GM23338 (cell line): ENCODE data around the gene NOXA1.

Experiments
- CREB1 ChIP-seq: fragments of 250-450 bp; sonication (Bioruptor Pico); IDR thresholded peaks from 2 replicates; pipeline ENCODE4 v1.5.0; 2020; ENCODE audit warnings: low read depth, mild to moderate bottlenecking, moderate library complexity
- EZH2 ChIP-seq: fragments of 200-600 bp; sonication (generic); IDR thresholded peaks from one replicate; pipeline ENCODE4 v1.8.0; 2017; ENCODE audit warnings: antibody characterized with exemption, mild to moderate bottlenecking, low read depth; ENCODE audit not compliant: unreplicated experiment
- EZH2phosphoT487 ChIP-seq: fragments of 200-600 bp; sonication (generic); IDR thresholded peaks from one replicate; pipeline ENCODE4 v1.8.1; 2018; ENCODE audit warnings: antibody characterized with exemption; ENCODE audit not compliant: unreplicated experiment
- JUNB ChIP-seq: IDR thresholded peaks from one replicate; pipeline ENCODE4 v1.6.1; 2016; ENCODE audit warnings: antibody characterized with exemption; ENCODE audit not compliant: unreplicated experiment
- NANOG ChIP-seq: IDR thresholded peaks from 2 replicates; pipeline ENCODE4 v1.6.1; 2016; ENCODE audit warnings: antibody characterized with exemption, borderline replicate concordance
- POLR2AphosphoS5 ChIP-seq: IDR thresholded peaks from 2 replicates; pipeline ENCODE4 v1.6.1; 2016; ENCODE audit warnings: antibody characterized with exemption, low read depth
- STAT1 ChIP-seq: IDR thresholded peaks from one replicate; pipeline ENCODE4 v1.6.1; 2016; ENCODE audit warnings: antibody characterized with exemption; ENCODE audit not compliant: unreplicated experiment
- ZNF114 ChIP-seq: fragments of 250-450 bp; sonication (Bioruptor Pico); IDR thresholded peaks from 2 replicates; pipeline ENCODE4 v1.5.0; 2020; ENCODE audit warnings: mild to moderate bottlenecking, moderate library complexity
- ZNF331 ChIP-seq: fragments of 250-450 bp; sonication (Bioruptor Pico); IDR thresholded peaks from 2 replicates; pipeline ENCODE4 v1.5.0; 2020; ENCODE audit warnings: low read depth, mild to moderate bottlenecking, moderate library complexity
- TF ChIP-seq, protein P1 (sequence below), 2 experiments: fragments of 200-600 bp in 1 of 2; sonication (generic) in 1 of 2; conservative IDR thresholded peaks; 2 replicates each; pipeline versions ENCODE4 v1.5.1 to v1.6.1; 2016 to 2017; ENCODE audit warnings: antibody characterized with exemption in 2 of 2, low read depth in 2 of 2, mild to moderate bottlenecking in 2 of 2, moderate library complexity in 1 of 2
- TF ChIP-seq, protein P2 (sequence below): IDR thresholded peaks from one replicate; pipeline ENCODE4 v1.6.1; 2018; ENCODE audit warnings: antibody characterized with exemption; ENCODE audit not compliant: unreplicated experiment
- TF ChIP-seq, protein P3 (sequence below): IDR thresholded peaks from 2 replicates; pipeline ENCODE4 v1.6.1; 2016; ENCODE audit warnings: antibody characterized with exemption
- TF ChIP-seq, protein P4 (sequence below): fragments of 250-450 bp; sonication (Bioruptor Pico); IDR thresholded peaks from 2 replicates; pipeline ENCODE4 v1.5.0; 2020; ENCODE audit warnings: mild to moderate bottlenecking, moderate library complexity

DNA sequence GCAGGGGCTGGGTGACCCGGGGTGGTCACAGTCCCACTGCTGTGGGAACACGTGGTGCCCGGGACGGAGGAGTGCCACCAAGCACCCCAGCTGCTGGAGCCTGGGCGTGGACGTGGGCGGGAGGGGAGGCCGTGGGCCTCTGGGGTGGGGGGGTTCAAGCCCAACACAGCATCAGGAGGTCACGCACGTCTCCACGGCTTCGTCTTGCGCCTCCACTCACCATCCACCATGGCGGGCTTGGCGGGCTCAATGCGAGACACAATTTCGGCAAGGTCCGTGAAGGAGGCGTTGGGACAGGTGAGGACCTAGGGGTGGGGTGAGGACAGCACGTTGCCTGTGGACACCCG, 38.1 kb downstream of the NOXA1 start:
- TF ChIP-seq, protein P1, sequence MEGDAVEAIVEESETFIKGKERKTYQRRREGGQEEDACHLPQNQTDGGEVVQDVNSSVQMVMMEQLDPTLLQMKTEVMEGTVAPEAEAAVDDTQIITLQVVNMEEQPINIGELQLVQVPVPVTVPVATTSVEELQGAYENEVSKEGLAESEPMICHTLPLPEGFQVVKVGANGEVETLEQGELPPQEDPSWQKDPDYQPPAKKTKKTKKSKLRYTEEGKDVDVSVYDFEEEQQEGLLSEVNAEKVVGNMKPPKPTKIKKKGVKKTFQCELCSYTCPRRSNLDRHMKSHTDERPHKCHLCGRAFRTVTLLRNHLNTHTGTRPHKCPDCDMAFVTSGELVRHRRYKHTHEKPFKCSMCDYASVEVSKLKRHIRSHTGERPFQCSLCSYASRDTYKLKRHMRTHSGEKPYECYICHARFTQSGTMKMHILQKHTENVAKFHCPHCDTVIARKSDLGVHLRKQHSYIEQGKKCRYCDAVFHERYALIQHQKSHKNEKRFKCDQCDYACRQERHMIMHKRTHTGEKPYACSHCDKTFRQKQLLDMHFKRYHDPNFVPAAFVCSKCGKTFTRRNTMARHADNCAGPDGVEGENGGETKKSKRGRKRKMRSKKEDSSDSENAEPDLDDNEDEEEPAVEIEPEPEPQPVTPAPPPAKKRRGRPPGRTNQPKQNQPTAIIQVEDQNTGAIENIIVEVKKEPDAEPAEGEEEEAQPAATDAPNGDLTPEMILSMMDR (conservative IDR thresholded peaks at IDR 0.05; ENCODE audit: low read depth in 2 of 2): no peak
- no peak for TF ChIP-seq EZH2
- no peak for TF ChIP-seq POLR2AphosphoS5
- TF ChIP-seq JUNB: no peak
- TF ChIP-seq EZH2phosphoT487: no peak
- no peak for TF ChIP-seq CREB1 (CRISPR knock-in tag)
- TF ChIP-seq, protein P2, sequence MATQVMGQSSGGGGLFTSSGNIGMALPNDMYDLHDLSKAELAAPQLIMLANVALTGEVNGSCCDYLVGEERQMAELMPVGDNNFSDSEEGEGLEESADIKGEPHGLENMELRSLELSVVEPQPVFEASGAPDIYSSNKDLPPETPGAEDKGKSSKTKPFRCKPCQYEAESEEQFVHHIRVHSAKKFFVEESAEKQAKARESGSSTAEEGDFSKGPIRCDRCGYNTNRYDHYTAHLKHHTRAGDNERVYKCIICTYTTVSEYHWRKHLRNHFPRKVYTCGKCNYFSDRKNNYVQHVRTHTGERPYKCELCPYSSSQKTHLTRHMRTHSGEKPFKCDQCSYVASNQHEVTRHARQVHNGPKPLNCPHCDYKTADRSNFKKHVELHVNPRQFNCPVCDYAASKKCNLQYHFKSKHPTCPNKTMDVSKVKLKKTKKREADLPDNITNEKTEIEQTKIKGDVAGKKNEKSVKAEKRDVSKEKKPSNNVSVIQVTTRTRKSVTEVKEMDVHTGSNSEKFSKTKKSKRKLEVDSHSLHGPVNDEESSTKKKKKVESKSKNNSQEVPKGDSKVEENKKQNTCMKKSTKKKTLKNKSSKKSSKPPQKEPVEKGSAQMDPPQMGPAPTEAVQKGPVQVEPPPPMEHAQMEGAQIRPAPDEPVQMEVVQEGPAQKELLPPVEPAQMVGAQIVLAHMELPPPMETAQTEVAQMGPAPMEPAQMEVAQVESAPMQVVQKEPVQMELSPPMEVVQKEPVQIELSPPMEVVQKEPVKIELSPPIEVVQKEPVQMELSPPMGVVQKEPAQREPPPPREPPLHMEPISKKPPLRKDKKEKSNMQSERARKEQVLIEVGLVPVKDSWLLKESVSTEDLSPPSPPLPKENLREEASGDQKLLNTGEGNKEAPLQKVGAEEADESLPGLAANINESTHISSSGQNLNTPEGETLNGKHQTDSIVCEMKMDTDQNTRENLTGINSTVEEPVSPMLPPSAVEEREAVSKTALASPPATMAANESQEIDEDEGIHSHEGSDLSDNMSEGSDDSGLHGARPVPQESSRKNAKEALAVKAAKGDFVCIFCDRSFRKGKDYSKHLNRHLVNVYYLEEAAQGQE: no peak
- TF ChIP-seq, protein P3, sequence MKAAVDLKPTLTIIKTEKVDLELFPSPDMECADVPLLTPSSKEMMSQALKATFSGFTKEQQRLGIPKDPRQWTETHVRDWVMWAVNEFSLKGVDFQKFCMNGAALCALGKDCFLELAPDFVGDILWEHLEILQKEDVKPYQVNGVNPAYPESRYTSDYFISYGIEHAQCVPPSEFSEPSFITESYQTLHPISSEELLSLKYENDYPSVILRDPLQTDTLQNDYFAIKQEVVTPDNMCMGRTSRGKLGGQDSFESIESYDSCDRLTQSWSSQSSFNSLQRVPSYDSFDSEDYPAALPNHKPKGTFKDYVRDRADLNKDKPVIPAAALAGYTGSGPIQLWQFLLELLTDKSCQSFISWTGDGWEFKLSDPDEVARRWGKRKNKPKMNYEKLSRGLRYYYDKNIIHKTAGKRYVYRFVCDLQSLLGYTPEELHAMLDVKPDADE: no peak
- no peak for TF ChIP-seq ZNF114
- no peak for TF ChIP-seq ZNF331 (CRISPR knock-in tag)
- TF ChIP-seq, protein P4, sequence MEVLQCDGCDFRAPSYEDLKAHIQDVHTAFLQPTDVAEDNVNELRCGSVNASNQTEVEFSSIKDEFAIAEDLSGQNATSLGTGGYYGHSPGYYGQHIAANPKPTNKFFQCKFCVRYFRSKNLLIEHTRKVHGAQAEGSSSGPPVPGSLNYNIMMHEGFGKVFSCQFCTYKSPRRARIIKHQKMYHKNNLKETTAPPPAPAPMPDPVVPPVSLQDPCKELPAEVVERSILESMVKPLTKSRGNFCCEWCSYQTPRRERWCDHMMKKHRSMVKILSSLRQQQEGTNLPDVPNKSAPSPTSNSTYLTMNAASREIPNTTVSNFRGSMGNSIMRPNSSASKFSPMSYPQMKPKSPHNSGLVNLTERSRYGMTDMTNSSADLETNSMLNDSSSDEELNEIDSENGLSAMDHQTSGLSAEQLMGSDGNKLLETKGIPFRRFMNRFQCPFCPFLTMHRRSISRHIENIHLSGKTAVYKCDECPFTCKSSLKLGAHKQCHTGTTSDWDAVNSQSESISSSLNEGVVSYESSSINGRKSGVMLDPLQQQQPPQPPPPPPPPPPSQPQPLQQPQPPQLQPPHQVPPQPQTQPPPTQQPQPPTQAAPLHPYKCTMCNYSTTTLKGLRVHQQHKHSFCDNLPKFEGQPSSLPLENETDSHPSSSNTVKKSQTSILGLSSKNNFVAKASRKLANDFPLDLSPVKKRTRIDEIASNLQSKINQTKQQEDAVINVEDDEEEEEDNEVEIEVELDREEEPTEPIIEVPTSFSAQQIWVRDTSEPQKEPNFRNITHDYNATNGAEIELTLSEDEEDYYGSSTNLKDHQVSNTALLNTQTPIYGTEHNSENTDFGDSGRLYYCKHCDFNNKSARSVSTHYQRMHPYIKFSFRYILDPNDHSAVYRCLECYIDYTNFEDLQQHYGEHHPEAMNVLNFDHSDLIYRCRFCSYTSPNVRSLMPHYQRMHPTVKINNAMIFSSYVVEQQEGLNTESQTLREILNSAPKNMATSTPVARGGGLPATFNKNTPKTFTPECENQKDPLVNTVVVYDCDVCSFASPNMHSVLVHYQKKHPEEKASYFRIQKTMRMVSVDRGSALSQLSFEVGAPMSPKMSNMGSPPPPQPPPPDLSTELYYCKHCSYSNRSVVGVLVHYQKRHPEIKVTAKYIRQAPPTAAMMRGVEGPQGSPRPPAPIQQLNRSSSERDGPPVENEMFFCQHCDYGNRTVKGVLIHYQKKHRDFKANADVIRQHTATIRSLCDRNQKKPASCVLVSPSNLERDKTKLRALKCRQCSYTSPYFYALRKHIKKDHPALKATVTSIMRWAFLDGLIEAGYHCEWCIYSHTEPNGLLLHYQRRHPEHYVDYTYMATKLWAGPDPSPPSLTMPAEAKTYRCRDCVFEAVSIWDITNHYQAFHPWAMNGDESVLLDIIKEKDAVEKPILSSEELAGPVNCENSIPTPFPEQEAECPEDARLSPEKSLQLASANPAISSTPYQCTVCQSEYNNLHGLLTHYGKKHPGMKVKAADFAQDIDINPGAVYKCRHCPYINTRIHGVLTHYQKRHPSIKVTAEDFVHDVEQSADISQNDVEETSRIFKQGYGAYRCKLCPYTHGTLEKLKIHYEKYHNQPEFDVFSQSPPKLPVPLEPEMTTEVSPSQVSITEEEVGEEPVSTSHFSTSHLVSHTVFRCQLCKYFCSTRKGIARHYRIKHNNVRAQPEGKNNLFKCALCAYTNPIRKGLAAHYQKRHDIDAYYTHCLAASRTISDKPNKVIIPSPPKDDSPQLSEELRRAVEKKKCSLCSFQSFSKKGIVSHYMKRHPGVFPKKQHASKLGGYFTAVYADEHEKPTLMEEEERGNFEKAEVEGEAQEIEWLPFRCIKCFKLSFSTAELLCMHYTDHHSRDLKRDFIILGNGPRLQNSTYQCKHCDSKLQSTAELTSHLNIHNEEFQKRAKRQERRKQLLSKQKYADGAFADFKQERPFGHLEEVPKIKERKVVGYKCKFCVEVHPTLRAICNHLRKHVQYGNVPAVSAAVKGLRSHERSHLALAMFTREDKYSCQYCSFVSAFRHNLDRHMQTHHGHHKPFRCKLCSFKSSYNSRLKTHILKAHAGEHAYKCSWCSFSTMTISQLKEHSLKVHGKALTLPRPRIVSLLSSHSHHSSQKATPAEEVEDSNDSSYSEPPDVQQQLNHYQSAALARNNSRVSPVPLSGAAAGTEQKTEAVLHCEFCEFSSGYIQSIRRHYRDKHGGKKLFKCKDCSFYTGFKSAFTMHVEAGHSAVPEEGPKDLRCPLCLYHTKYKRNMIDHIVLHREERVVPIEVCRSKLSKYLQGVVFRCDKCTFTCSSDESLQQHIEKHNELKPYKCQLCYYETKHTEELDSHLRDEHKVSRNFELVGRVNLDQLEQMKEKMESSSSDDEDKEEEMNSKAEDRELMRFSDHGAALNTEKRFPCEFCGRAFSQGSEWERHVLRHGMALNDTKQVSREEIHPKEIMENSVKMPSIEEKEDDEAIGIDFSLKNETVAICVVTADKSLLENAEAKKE (CRISPR knock-in tag): no peak
- TF ChIP-seq STAT1: no peak
- TF ChIP-seq NANOG: no peak
